K562 (cell line): ENCODE data around the gene CCNYL1. TPM values are rescaled to one million over a fixed set of nuclear protein-coding genes. Genes with fewer than 3 reads are reported as not detected.

Source experiments
- ATAC-seq: fragments of 200-7000 bp; cut with Tn5 transposase; 3 replicates; pipeline ENCODE4 v1.9.1; 2020; ENCODE audit warnings: moderate library complexity
- BruUV-seq: library from RNA; stranded (reverse); fragments of 400-500 nt; replicated peaks from 2 replicates; lab custom pipeline; 2021; lab: Mats Ljungman, UMichigan
- CTCF ChIA-PET: fragments of 300-600 bp; formaldehyde crosslinking; extraction: SDS; loops from one replicate; lab custom pipeline; 2021; ENCODE audit warnings: low intra/inter-chr PET ratio; lab: Yijun Ruan, JAX
- POLR2A ChIA-PET: fragments of 300-600, 350-650 bp; sonication (Branson Sonifier 250); formaldehyde crosslinking; extraction: SDS; loops from one replicate; lab custom pipeline; 2021; ENCODE audit warnings: antibody characterized with exemption, inconsistent platforms; lab: Yijun Ruan, JAX
- DNase-seq, 4 experiments: peaks; one replicate each; pipeline versions ENCODE4 v3.0.0 to v3.0.0-alpha.2; 2011 to 2018; ENCODE audit warnings: low spot score in 3 of 4, mixed read lengths in 3 of 4; ENCODE audit errors: extremely low read depth in 1 of 4
- FAIRE-seq: peaks from 2 replicates; lab custom pipeline; 2011; peaks lifted over from hg19 to GRCh38; lab: Jason Lieb, UNC
- H2AFZ ChIP-seq: 2 replicates; pipeline ENCODE4 v1.6.0; 2011; ENCODE audit warnings: low read depth, low read length, control low read depth, inconsistent platforms
- H3K27ac ChIP-seq: fragments of 200-600 bp; 3 replicates; pipeline ENCODE4 v1.8.0; 2011; ENCODE audit warnings: low read depth, mild to moderate bottlenecking, control low read depth, inconsistent platforms, low read length, moderate library complexity, mixed read lengths; ENCODE audit errors: extremely low read depth
- H3K27me3 ChIP-seq, 2 experiments: fragments of 300-600 bp in 1 of 2; 2 replicates in 1 of 2; 3 replicates in 1 of 2; pipeline versions ENCODE4 v1.6.0 to v1.8.0; 2011; ENCODE audit warnings: inconsistent platforms in 2 of 2, low read length in 2 of 2, mild to moderate bottlenecking in 1 of 2, mixed read lengths in 1 of 2, moderate library complexity in 1 of 2; ENCODE audit not compliant: control insufficient read depth in 2 of 2, insufficient read depth in 2 of 2
- H3K36me3 ChIP-seq: fragments of 300-600 bp; 3 replicates; pipeline ENCODE4 v1.8.0; 2011; ENCODE audit warnings: mild to moderate bottlenecking, low read length, inconsistent platforms; ENCODE audit not compliant: control insufficient read depth, insufficient read depth
- H3K4me1 ChIP-seq, 2 experiments: fragments of 200-600 bp in 1 of 2; replicated peaks in 1 of 2; 2 replicates in 1 of 2; 3 replicates in 1 of 2; pipeline versions ENCODE4 v1.5.1 to v1.8.0; 2011; ENCODE audit warnings: inconsistent platforms in 2 of 2, low read length in 2 of 2, mild to moderate bottlenecking in 1 of 2, mixed read lengths in 1 of 2, moderate library complexity in 1 of 2; ENCODE audit not compliant: control insufficient read depth in 2 of 2, insufficient read depth in 2 of 2
- H3K4me2 ChIP-seq: 2 replicates; pipeline ENCODE4 v1.6.1; 2011; ENCODE audit warnings: low read length, control low read depth, inconsistent platforms, mixed read lengths; ENCODE audit not compliant: insufficient read depth
- H3K4me3 ChIP-seq: fragments of 200-600 bp; sonication (generic), shearing (Covaris generic); 2 replicates; pipeline ENCODE4 v1.5.1; 2016; ENCODE audit warnings: control low read depth, inconsistent platforms
- H3K79me2 ChIP-seq: fragments of 200-600 bp; 3 replicates; pipeline ENCODE4 v1.8.0; 2011; ENCODE audit warnings: low read length, inconsistent platforms; ENCODE audit not compliant: control insufficient read depth, insufficient read depth
- H3K9ac ChIP-seq, 2 experiments: 2 replicates each; pipeline versions ENCODE4 v1.6.0 to v1.6.1; 2011; ENCODE audit warnings: low read depth in 2 of 2, low read length in 2 of 2, control low read depth in 1 of 2, inconsistent platforms in 1 of 2, mild to moderate bottlenecking in 1 of 2, mixed read lengths in 1 of 2; ENCODE audit not compliant: insufficient read depth in 1 of 2
- H3K9me1 ChIP-seq: one replicate; pipeline ENCODE4 v1.6.0; 2011; ENCODE audit warnings: inconsistent platforms, mild to moderate bottlenecking, low read length, moderate library complexity; ENCODE audit not compliant: control insufficient read depth, insufficient read depth
- H3K9me3 ChIP-seq: replicated peaks from 2 replicates; pipeline ENCODE4 v1.5.1; 2011; ENCODE audit warnings: low read depth, low read length, inconsistent platforms; ENCODE audit not compliant: control insufficient read depth, insufficient read depth
- H4K20me1 ChIP-seq: replicated peaks from 2 replicates; pipeline ENCODE4 v1.6.1; 2011; ENCODE audit warnings: low read length, inconsistent platforms, mixed read lengths; ENCODE audit not compliant: control insufficient read depth, insufficient read depth
- BRCA1 ChIP-seq, 2 experiments: fragments of 450-650 bp in 1 of 2; sonication (generic) in 1 of 2; formaldehyde crosslinking in 1 of 2; IDR thresholded peaks; 2 replicates each; pipeline versions ENCODE4 v1.5.0 to v1.6.1; 2017 to 2020; ENCODE audit warnings: mild to moderate bottlenecking in 1 of 2, missing genetic modification reagents in 1 of 2
- CBX8 ChIP-seq: fragments of 200-600 bp; sonication (generic); IDR thresholded peaks from 2 replicates; pipeline ENCODE4 v1.6.1; 2012; ENCODE audit warnings: borderline replicate concordance, mixed run types, low read depth, mild to moderate bottlenecking, moderate library complexity, mixed read lengths, low read length, control low read depth, inconsistent platforms; ENCODE audit not compliant: poor library complexity, severe bottlenecking; ENCODE audit errors: extremely low read depth
- E2F6 ChIP-seq, 2 experiments: IDR thresholded peaks; 2 replicates each; pipeline ENCODE4 v1.6.1; 2011; ENCODE audit warnings: borderline replicate concordance in 1 of 2, control low read depth in 1 of 2, low read depth in 1 of 2, low read length in 1 of 2, mild to moderate bottlenecking in 1 of 2, mixed read lengths in 1 of 2, moderate library complexity in 1 of 2; ENCODE audit not compliant: insufficient read depth in 1 of 2, insufficient read length in 1 of 2, poor library complexity in 1 of 2, severe bottlenecking in 1 of 2; ENCODE audit errors: extremely low read depth in 1 of 2
- IFI16 ChIP-seq: fragments of 250-450 bp; sonication (Bioruptor Pico); IDR thresholded peaks from 2 replicates; pipeline ENCODE4 v2.1.2; 2022; ENCODE audit warnings: mild to moderate bottlenecking, inconsistent platforms
- JUND ChIP-seq, 2 experiments: IDR thresholded peaks; 2 replicates in 1 of 2; 3 replicates in 1 of 2; pipeline ENCODE4 v1.6.1; 2011; ENCODE audit warnings: borderline replicate concordance in 2 of 2, low read depth in 2 of 2, low read length in 2 of 2, improper control_type of control experiment in 1 of 2, missing biosample characterization in 1 of 2, missing genetic modification characterization in 1 of 2, missing genetic modification reagents in 1 of 2
- OTX1 ChIP-seq: fragments of 450-650 bp; formaldehyde crosslinking; IDR thresholded peaks from 2 replicates; pipeline ENCODE4 v1.4.0; 2022; ENCODE audit warnings: mild to moderate bottlenecking
- RHOXF2B ChIP-seq: fragments of 250-450 bp; sonication (Bioruptor Pico); conservative IDR thresholded peaks from 2 replicates; pipeline ENCODE4 v1.5.1; 2021
- SAFB ChIP-seq: fragments of 200-400 bp; formaldehyde crosslinking; IDR thresholded peaks from 2 replicates; pipeline ENCODE4 v1.6.1; 2017; ENCODE audit warnings: low read depth, low read length, borderline replicate concordance
- SMAD1 ChIP-seq: fragments of 150-350 bp; IDR thresholded peaks from 2 replicates; pipeline ENCODE4 v1.6.1; 2014; ENCODE audit warnings: low read length, low read depth; ENCODE audit not compliant: partially characterized antibody
- TBP ChIP-seq: optimal IDR thresholded peaks from 2 replicates; pipeline ENCODE3; 2011; ENCODE audit warnings: low read depth, low read length, improper control_type of control experiment
- TGIF2 ChIP-seq: sonication (generic); formaldehyde crosslinking; IDR thresholded peaks from 2 replicates; pipeline ENCODE4 v1.8.1; 2022; ENCODE audit warnings: mild to moderate bottlenecking, missing genetic modification reagents, moderate library complexity
- U2AF1 ChIP-seq: fragments of 200-400 bp; formaldehyde crosslinking; optimal IDR thresholded peaks from 2 replicates; pipeline ENCODE3; 2017; ENCODE audit warnings: mild to moderate bottlenecking, low read depth, low read length, moderate library complexity
- ZBTB8A ChIP-seq: fragments of 450-650 bp; IDR thresholded peaks from 2 replicates; pipeline ENCODE4 v1.6.1; 2018; ENCODE audit warnings: mild to moderate bottlenecking, moderate library complexity; ENCODE audit not compliant: partially characterized antibody
- ZC3H4 ChIP-seq: sonication (generic); formaldehyde crosslinking; IDR thresholded peaks from 2 replicates; pipeline ENCODE4 v1.9.0; 2021; ENCODE audit warnings: missing genetic modification reagents, borderline replicate concordance
- ZNF695 ChIP-seq: fragments of 450-650 bp; formaldehyde crosslinking; IDR thresholded peaks from 2 replicates; pipeline ENCODE4 v1.4.0; 2020; ENCODE audit warnings: mild to moderate bottlenecking, moderate library complexity
- WGBS: fragments of 100-300 bp; shearing (Covaris generic); methylation state at CpG from one replicate; pipeline ENCODE4 v1.1.6; 2016; ENCODE audit warnings: low coverage, mixed read lengths; ENCODE audit not compliant: insufficient coverage; ENCODE audit errors: missing lambda C conversion rate; 5-methylcytosine and 5-hydroxymethylcytosine counted together
- in situ Hi-C: fragments of 300-500 bp; cut with MboI; formaldehyde crosslinking; loops from 4 replicates; pipeline ENCODE4 v1.15.0; 2018; ENCODE audit warnings: inconsistent platforms, mixed read lengths
- intact Hi-C: fragments of 100-400 bp; cut with micrococcal nuclease; formaldehyde crosslinking; loops from 2 replicates; pipeline ENCODE4 v1.14.2; 2022
- polyA plus RNA-seq, 8 experiments: library from polyadenylated mRNA; depleted of rRNA in 4 of 8; stranded (reverse) in 5 of 8; unstranded in 3 of 8; fragments of >200 nt; fragmentation: Nextera tagmentation in 2 of 8; fragmentation: Illumina TruSeq in 1 of 8; extraction: Ambion mirVana in 2 of 8; extraction: Trizol in 1 of 8; gene quantifications; 2 replicates each; pipeline versions ENCODE4 v1.2.1 to v1.2.3, GENCODE V29; 2011 to 2014; ENCODE audit warnings: inconsistent platforms in 1 of 8, missing spikeins in 1 of 8
- total RNA-seq, 7 experiments: library from RNA; depleted of rRNA in 6 of 7; stranded (reverse); fragments of >200 nt in 6 of 7; fragmentation: Illumina TruSeq in 2 of 7; extraction: Trizol in 2 of 7; gene quantifications; 2 replicates each; pipeline versions ENCODE4 v1.2.1 to v1.2.3, GENCODE V29; 2011 to 2021; ENCODE audit warnings: low replicate concordance in 1 of 7
- TF ChIP-seq, protein P1 (sequence below): sonication (generic); formaldehyde crosslinking; IDR thresholded peaks from 2 replicates; pipeline ENCODE4 v1.8.1; 2023; ENCODE audit warnings: mild to moderate bottlenecking, missing genetic modification reagents

Gene CCNYL1
- total and polyA plus RNA-seq, 9 of the 15 experiments (the other 6 are each of a cell fraction or from before 2014, with no cell fraction given), result 1.9 to 7.5 (median 4.7) TPM

- no peaks in the 10 kb centered on the region for H3K79me2 ChIP-seq
- no peak for ATAC-seq
- no TSS peak for BruUV-seq
- ChIA-PET CTCF (no interaction called here), POLR2A (interaction anchor here (0.9 to 1.3 kb wide), 2 partner anchors 12 to 52 kb away, joined by 3 to 6 read pairs; no protein-coding TSS in a partner anchor)
- no peak overlapping the region for H3K4me2 ChIP-seq
- no peaks in the 10 kb centered on the region for H3K27me3 ChIP-seq
- no peak overlapping the region for H3K4me3 ChIP-seq
- no peak overlapping the region for H3K9ac ChIP-seq
- FAIRE-seq, result no peak
- no peaks in the 10 kb centered on the region for H4K20me1 ChIP-seq
- intact Hi-C loops (no loop called here), in situ Hi-C loops (no loop called here)
- no peaks in the 10 kb centered on the region for H3K36me3 ChIP-seq
- no peaks in the 10 kb centered on the region for H3K9me3 ChIP-seq
- no peak overlapping the region for H2AFZ ChIP-seq
- no peak overlapping the region for H3K27ac ChIP-seq
- no peaks in the 10 kb centered on the region for H3K9me1 ChIP-seq
- whole genome bisulfite sequencing, result 75% methylated on average over 2 of the region's 2 CpGs
- DNase-seq, result no peak
- no peaks in the 10 kb centered on the region for H3K4me1 ChIP-seq
- no peak for TF ChIP-seq U2AF1
- no peak for TF ChIP-seq SMAD1
- TF ChIP-seq TBP, result no peak
- TF ChIP-seq ZBTB8A, result no peak
- TF ChIP-seq CBX8, result no peak
- no peak for TF ChIP-seq OTX1
- TF ChIP-seq TGIF2 (CRISPR knock-in tag), result no peak
- no peak for TF ChIP-seq E2F6 (IDR thresholded peaks at IDR 0.05; ENCODE audit: borderline replicate concordance in 1 of 2, extremely low read depth in 1 of 2, insufficient read depth in 1 of 2, insufficient read length in 1 of 2, low read depth in 1 of 2, low read length in 1 of 2, poor library complexity in 1 of 2, severe bottlenecking in 1 of 2)
- no peak for TF ChIP-seq IFI16 (CRISPR knock-in tag)
- no peak for TF ChIP-seq BRCA1 (IDR thresholded peaks at IDR 0.05)
- no peak for TF ChIP-seq BRCA1 (CRISPR knock-in tag; IDR thresholded peaks at IDR 0.05)
- no peak for TF ChIP-seq ZNF695 (CRISPR knock-in tag)
- TF ChIP-seq ZC3H4 (CRISPR knock-in tag), result no peak
- no peak for TF ChIP-seq SAFB
- TF ChIP-seq, protein P1, sequence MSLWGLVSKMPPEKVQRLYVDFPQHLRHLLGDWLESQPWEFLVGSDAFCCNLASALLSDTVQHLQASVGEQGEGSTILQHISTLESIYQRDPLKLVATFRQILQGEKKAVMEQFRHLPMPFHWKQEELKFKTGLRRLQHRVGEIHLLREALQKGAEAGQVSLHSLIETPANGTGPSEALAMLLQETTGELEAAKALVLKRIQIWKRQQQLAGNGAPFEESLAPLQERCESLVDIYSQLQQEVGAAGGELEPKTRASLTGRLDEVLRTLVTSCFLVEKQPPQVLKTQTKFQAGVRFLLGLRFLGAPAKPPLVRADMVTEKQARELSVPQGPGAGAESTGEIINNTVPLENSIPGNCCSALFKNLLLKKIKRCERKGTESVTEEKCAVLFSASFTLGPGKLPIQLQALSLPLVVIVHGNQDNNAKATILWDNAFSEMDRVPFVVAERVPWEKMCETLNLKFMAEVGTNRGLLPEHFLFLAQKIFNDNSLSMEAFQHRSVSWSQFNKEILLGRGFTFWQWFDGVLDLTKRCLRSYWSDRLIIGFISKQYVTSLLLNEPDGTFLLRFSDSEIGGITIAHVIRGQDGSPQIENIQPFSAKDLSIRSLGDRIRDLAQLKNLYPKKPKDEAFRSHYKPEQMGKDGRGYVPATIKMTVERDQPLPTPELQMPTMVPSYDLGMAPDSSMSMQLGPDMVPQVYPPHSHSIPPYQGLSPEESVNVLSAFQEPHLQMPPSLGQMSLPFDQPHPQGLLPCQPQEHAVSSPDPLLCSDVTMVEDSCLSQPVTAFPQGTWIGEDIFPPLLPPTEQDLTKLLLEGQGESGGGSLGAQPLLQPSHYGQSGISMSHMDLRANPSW (CRISPR knock-in tag), result no peak
- no peak for TF ChIP-seq JUND (IDR thresholded peaks at IDR 0.05; ENCODE audit: borderline replicate concordance, low read depth, low read length)
- TF ChIP-seq JUND (tag; IDR thresholded peaks at IDR 0.05; ENCODE audit: borderline replicate concordance, low read depth, low read length), result no peak
- TF ChIP-seq RHOXF2B (CRISPR knock-in tag), result no peak
These were observed 15.8 kb downstream of the CCNYL1 start for GRCh38 chr2:207727261-207727660.
